K562 (cell line): ENCODE results near the gene IQCC. TPM values are rescaled to one million over a fixed set of nuclear protein-coding genes. Genes with fewer than 3 reads are reported as not detected.

ENCODE experiments used
- ARID1B ChIP-seq: fragments of 450-650 bp; IDR thresholded peaks from 2 replicates; pipeline ENCODE4 v1.6.1; 2016; ENCODE audit warnings: antibody characterized with exemption, mild to moderate bottlenecking, inconsistent platforms
- ATF3 ChIP-seq, 2 experiments: fragments of 450-650 bp in 1 of 2; sonication (generic) in 1 of 2; formaldehyde crosslinking in 1 of 2; IDR thresholded peaks in 1 of 2; conservative IDR thresholded peaks in 1 of 2; 2 replicates each; pipeline versions ENCODE4 v1.6.1 to v1.8.1; 2016 to 2023; ENCODE audit warnings: mild to moderate bottlenecking in 2 of 2, moderate library complexity in 2 of 2, inconsistent platforms in 1 of 2, missing genetic modification reagents in 1 of 2
- DNMT1 ChIP-seq: fragments of 450-650 bp; IDR thresholded peaks from 2 replicates; pipeline ENCODE4 v1.6.1; 2016; ENCODE audit warnings: antibody characterized with exemption, mild to moderate bottlenecking
- ELK3 ChIP-seq: fragments of 450-650 bp; formaldehyde crosslinking; IDR thresholded peaks from 2 replicates; pipeline ENCODE4 v1.4.0; 2020; ENCODE audit warnings: mild to moderate bottlenecking
- ESRRB ChIP-seq: fragments of 250-450 bp; sonication (Bioruptor Pico); IDR thresholded peaks from 2 replicates; pipeline ENCODE4 v1.5.0; 2020; ENCODE audit warnings: mild to moderate bottlenecking, moderate library complexity, borderline replicate concordance
- GATAD2A ChIP-seq: fragments of 450-650 bp; IDR thresholded peaks from 2 replicates; pipeline ENCODE4 v1.6.1; 2017
- MBD1 ChIP-seq: fragments of 250-450 bp; sonication (Bioruptor Pico); IDR thresholded peaks from 2 replicates; pipeline ENCODE4 v1.8.0; 2022; ENCODE audit warnings: inconsistent platforms
- MITF ChIP-seq: IDR thresholded peaks from 2 replicates; pipeline ENCODE4 v1.6.1; 2014; ENCODE audit warnings: antibody characterized with exemption
- NR4A1 ChIP-seq, 2 experiments: fragments of 250-450 bp in 1 of 2; fragments of 450-650 bp in 1 of 2; sonication (Bioruptor Pico) in 1 of 2; IDR thresholded peaks; 2 replicates each; pipeline versions ENCODE4 v1.4.0 to v1.6.1; 2016 to 2020; ENCODE audit warnings: mild to moderate bottlenecking in 2 of 2, missing compliant biosample characterization in 1 of 2, missing genetic modification characterization in 1 of 2, moderate library complexity in 1 of 2
- POLR2B ChIP-seq: fragments of 450-650 bp; IDR thresholded peaks from 2 replicates; pipeline ENCODE4 v1.6.1; 2018; ENCODE audit warnings: low read depth; ENCODE audit not compliant: partially characterized antibody
- VEZF1 ChIP-seq: fragments of 200-800 bp; sonication (Bioruptor generic); IDR thresholded peaks from 2 replicates; pipeline ENCODE4 v1.6.1; 2017; ENCODE audit warnings: missing genetic modification characterization, missing compliant biosample characterization
- ZFP91 ChIP-seq: sonication (generic); formaldehyde crosslinking; IDR thresholded peaks from 2 replicates; pipeline ENCODE4 v1.8.0; 2022; ENCODE audit warnings: mild to moderate bottlenecking, missing genetic modification reagents
- ZNF165 ChIP-seq: fragments of 250-450 bp; sonication (Bioruptor Pico); IDR thresholded peaks from 2 replicates; pipeline ENCODE4 v1.4.0; 2020; ENCODE audit warnings: borderline replicate concordance
- ZNF449 ChIP-seq: fragments of 250-450 bp; sonication (Bioruptor Pico); IDR thresholded peaks from 2 replicates; pipeline ENCODE4 v1.8.0; 2022; ENCODE audit warnings: moderate library complexity, mild to moderate bottlenecking, inconsistent platforms
- polyA plus RNA-seq, 8 experiments: library from polyadenylated mRNA; depleted of rRNA in 4 of 8; stranded (reverse) in 5 of 8; unstranded in 3 of 8; fragments of >200 nt; fragmentation: Nextera tagmentation in 2 of 8; fragmentation: Illumina TruSeq in 1 of 8; extraction: Ambion mirVana in 2 of 8; extraction: Trizol in 1 of 8; gene quantifications; 2 replicates each; pipeline versions ENCODE4 v1.2.1 to v1.2.3, GENCODE V29; 2011 to 2014; ENCODE audit warnings: inconsistent platforms in 1 of 8, missing spikeins in 1 of 8
- total RNA-seq, 7 experiments: library from RNA; depleted of rRNA in 6 of 7; stranded (reverse); fragments of >200 nt in 6 of 7; fragmentation: Illumina TruSeq in 2 of 7; extraction: Trizol in 2 of 7; gene quantifications; 2 replicates each; pipeline versions ENCODE4 v1.2.1 to v1.2.3, GENCODE V29; 2011 to 2021; ENCODE audit warnings: low replicate concordance in 1 of 7

IQCC gene
- total and polyA plus RNA-seq, 9 of the 15 experiments (the other 6 are each of a cell fraction or from before 2014, with no cell fraction given) = 8.1 to 16.5 (median 10.7) TPM

- peak; percentile 95 for TF ChIP-seq VEZF1 (CRISPR knock-in tag)
- TF ChIP-seq ELK3 (CRISPR knock-in tag) = 0 out of 2 replicates have a peak, but pooled peaks have one; percentile 42
- no peak; the same call in 1 of the 2 replicates for TF ChIP-seq ARID1B
- peak; percentile 46; the same call in 1 of the 2 replicates for TF ChIP-seq MITF
- TF ChIP-seq ZNF165 (CRISPR knock-in tag) = no peak
- TF ChIP-seq ZNF449 = 0 out of 2 replicates have a peak, but pooled peaks have one; percentile 2
- peak; percentile 90 for TF ChIP-seq POLR2B
- peak; percentile 47; the same call in 1 of the 2 replicates for TF ChIP-seq ZFP91
- TF ChIP-seq MBD1 (CRISPR knock-in tag) = no peak
- TF ChIP-seq ATF3 (IDR thresholded peaks at IDR 0.05) = no peak
- TF ChIP-seq ATF3 (CRISPR knock-in tag; conservative IDR thresholded peaks at IDR 0.05) = 0 out of 2 replicates have a peak, but pooled peaks have one; percentile 78
- TF ChIP-seq ESRRB (CRISPR knock-in tag) = no peak
- no peak for TF ChIP-seq DNMT1
- TF ChIP-seq NR4A1 (CRISPR knock-in tag; IDR thresholded peaks at IDR 0.05) = peak; percentile 17
- peak; percentile 89 for TF ChIP-seq NR4A1 (tag; IDR thresholded peaks at IDR 0.05)
- TF ChIP-seq GATAD2A = peak; percentile 95
These were observed 25.9 kb upstream of the IQCC start, which contains the start of gene TXLNA (continued) for GRCh38 chr1:32179443-32180185.
